ENCODE data around the gene PTH1R.

The PTH1R gene

DNA sequence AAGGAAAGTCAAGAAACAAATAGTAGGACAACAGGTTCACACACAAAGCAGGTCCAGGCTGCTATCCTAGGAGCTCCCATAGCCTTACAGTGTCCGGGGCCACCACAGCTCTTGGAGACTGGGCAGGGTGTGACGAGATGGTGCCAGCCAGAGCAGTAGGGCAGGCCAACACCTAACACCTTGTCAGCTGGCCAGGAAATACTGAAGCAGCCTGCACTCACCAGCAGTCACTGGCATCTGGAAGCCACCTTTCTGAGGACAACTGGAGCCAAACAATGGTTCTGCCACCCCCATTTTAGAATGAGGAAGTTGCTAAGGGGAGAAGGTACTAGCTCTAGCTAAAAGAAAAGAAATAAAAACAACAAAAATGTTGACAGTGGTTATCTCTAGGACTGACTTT lies 51.8 kb downstream of the PTH1R start:
- Histone ChIP-seq H3K4me1 (ENCODE audit: insufficient read depth, low read length) (peaks cover 9% of the 10 kb centered on the region; the same call in 1 of the 2 replicates), H3K79me2 (ENCODE audit: insufficient read depth, low read length) (peaks cover 90% of the 10 kb centered on the region), H3K9ac (ENCODE audit: low read depth, low read length) (no peak overlapping the region), H3K36me3 (ENCODE audit: insufficient read depth, low read length) (peaks cover 78% of the 10 kb centered on the region), H3K9me3 (ENCODE audit: insufficient read depth, low read length, severe bottlenecking) (no peaks in the 10 kb centered on the region), H3K4me3 (ENCODE audit: low read depth in 1 of 2, low read length in 2 of 2) (no peak overlapping the region), H4K20me1 (ENCODE audit: insufficient read depth, low read length) (peaks cover 83% of the 10 kb centered on the region), H2AFZ (ENCODE audit: low read depth, low read length) (no peak overlapping the region), H3K27ac (ENCODE audit: low read length) (no peak overlapping the region), H3K4me2 (ENCODE audit: insufficient read depth, low read length) (no peak overlapping the region), H3K27me3 (ENCODE audit: insufficient read depth, low read length, poor library complexity) (no peaks in the 10 kb centered on the region)
- no peak for TF ChIP-seq EZH2 (IDR thresholded peaks at IDR 0.05; ENCODE audit: borderline replicate concordance, low read depth, low read length, severe bottlenecking)
- TF ChIP-seq, protein P1, sequence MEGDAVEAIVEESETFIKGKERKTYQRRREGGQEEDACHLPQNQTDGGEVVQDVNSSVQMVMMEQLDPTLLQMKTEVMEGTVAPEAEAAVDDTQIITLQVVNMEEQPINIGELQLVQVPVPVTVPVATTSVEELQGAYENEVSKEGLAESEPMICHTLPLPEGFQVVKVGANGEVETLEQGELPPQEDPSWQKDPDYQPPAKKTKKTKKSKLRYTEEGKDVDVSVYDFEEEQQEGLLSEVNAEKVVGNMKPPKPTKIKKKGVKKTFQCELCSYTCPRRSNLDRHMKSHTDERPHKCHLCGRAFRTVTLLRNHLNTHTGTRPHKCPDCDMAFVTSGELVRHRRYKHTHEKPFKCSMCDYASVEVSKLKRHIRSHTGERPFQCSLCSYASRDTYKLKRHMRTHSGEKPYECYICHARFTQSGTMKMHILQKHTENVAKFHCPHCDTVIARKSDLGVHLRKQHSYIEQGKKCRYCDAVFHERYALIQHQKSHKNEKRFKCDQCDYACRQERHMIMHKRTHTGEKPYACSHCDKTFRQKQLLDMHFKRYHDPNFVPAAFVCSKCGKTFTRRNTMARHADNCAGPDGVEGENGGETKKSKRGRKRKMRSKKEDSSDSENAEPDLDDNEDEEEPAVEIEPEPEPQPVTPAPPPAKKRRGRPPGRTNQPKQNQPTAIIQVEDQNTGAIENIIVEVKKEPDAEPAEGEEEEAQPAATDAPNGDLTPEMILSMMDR (IDR thresholded peaks at IDR 0.05; ENCODE audit: borderline replicate concordance, extremely low read depth, low read length, poor library complexity, severe bottlenecking) = no peak
- ATAC-seq (ENCODE audit: insufficient read depth, low read depth) (no peak), DNase-seq (no peak)

DNA sequence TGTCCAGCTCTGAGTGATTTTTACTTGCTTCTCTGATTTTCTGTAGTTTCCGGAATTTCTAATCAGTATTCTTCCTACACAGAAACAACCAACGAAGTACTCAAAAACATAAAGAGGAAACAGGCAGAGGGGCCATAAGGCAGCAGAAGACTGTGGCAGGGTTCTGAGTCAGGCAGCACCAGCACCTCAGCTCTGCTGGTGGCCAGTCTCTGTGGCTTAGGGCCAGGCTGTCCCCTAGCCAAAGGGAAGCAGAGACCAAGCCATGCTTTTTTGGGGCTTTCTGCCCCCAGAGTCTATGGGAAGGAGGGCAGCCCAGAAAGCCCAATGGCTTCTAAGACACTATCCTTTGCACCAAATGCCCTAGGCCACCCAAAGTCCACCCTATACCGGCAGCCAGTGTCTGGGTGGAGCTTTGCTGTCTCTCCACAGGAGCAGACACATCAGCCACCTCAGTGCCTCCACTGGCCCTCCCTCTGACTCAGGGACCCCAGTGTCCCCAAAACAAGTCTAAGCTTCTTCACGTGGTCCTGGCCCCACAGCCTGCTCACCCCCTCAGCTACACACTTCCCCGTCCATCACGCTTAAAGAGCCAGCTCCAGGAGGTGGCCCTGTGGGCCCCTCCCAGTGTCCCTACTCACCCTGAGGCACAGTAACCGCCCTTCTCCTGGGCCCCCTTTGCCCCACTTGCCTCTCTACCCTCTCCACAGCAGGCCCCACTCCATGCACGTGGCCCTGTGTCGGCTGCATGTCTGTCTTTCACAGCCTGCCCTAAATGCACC lies 52.8 kb downstream of the PTH1R start:
- Histone ChIP-seq H4K20me1 (ENCODE audit: insufficient read depth, low read length) (peaks cover 86% of the 10 kb centered on the region), H3K4me1 (ENCODE audit: insufficient read depth, low read length) (peaks cover 9% of the 10 kb centered on the region; the same call in 1 of the 2 replicates), H3K9me3 (ENCODE audit: insufficient read depth, low read length, severe bottlenecking) (no peaks in the 10 kb centered on the region), H3K27me3 (ENCODE audit: insufficient read depth, low read length, poor library complexity) (no peaks in the 10 kb centered on the region), H2AFZ (ENCODE audit: low read depth, low read length) (no peak overlapping the region), H3K4me2 (ENCODE audit: insufficient read depth, low read length) (no peak overlapping the region), H3K36me3 (ENCODE audit: insufficient read depth, low read length) (peaks cover 77% of the 10 kb centered on the region), H3K4me3 (ENCODE audit: low read depth in 1 of 2, low read length in 2 of 2) (no peak overlapping the region), H3K27ac (ENCODE audit: low read length) (peak overlapping the region; percentile 44; the same call in 1 of the 2 replicates), H3K9ac (ENCODE audit: low read depth, low read length) (no peak overlapping the region), H3K79me2 (ENCODE audit: insufficient read depth, low read length) (peaks cover 95% of the 10 kb centered on the region)
- DNase-seq (no peak), ATAC-seq (ENCODE audit: insufficient read depth, low read depth) (no peak)
- TF ChIP-seq EZH2 (IDR thresholded peaks at IDR 0.05; ENCODE audit: borderline replicate concordance, low read depth, low read length, severe bottlenecking) = no peak
- TF ChIP-seq, protein P1 (IDR thresholded peaks at IDR 0.05; ENCODE audit: borderline replicate concordance, extremely low read depth, low read length, poor library complexity, severe bottlenecking) = no peak

DNA sequence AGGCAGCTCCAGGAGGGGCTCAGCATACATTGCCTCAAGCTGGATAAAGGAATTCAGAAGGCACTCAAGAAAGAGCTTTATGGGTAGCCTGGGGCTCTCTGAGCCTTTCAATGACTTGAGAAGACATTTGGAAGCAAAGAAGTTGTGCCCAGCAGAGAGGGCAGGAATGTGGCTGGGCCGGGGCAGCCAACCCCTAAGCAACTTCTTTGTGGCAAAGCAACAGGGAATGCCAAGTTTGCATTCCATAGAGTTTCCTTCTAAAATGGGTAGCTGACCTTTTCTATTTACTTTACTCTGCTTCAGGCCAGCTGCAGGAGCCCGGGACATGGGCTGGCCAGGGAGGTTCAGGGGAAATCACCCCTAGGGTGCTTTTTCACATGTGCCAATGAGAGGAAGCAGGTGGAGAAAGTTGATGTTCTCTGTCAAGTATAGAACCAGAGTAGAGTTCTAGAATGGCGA lies 53.5 kb downstream of the PTH1R start:
- TF ChIP-seq, protein P1 (IDR thresholded peaks at IDR 0.05; ENCODE audit: borderline replicate concordance, extremely low read depth, low read length, poor library complexity, severe bottlenecking) = no peak
- TF ChIP-seq EZH2 (IDR thresholded peaks at IDR 0.05; ENCODE audit: borderline replicate concordance, low read depth, low read length, severe bottlenecking) = no peak
- H3K4me1 ChIP-seq (ENCODE audit: insufficient read depth, low read length) = peaks cover 9% of the 10 kb centered on the region; the same call in 1 of the 2 replicates

More for the DNA sequence above, 53.5 kb downstream of the PTH1R start:
- no peak overlapping the region for H3K4me2 ChIP-seq (ENCODE audit: insufficient read depth, low read length)
- ATAC-seq (ENCODE audit: insufficient read depth, low read depth) (no peak), DNase-seq (no peak)
- peaks cover 77% of the 10 kb centered on the region for H3K36me3 ChIP-seq (ENCODE audit: insufficient read depth, low read length)
- H3K9me3 ChIP-seq (ENCODE audit: insufficient read depth, low read length, severe bottlenecking) = no peaks in the 10 kb centered on the region
- peak overlapping the region; percentile 42; the same call in 1 of the 2 replicates for H3K27ac ChIP-seq (ENCODE audit: low read length)
- no peak overlapping the region for H2AFZ ChIP-seq (ENCODE audit: low read depth, low read length)
- H3K27me3 ChIP-seq (ENCODE audit: insufficient read depth, low read length, poor library complexity) = no peaks in the 10 kb centered on the region
- H3K4me3 ChIP-seq (ENCODE audit: low read depth in 1 of 2, low read length in 2 of 2) = no peak overlapping the region
- H4K20me1 ChIP-seq (ENCODE audit: insufficient read depth, low read length) = peaks cover 85% of the 10 kb centered on the region
- no peak overlapping the region for H3K9ac ChIP-seq (ENCODE audit: low read depth, low read length)
- peaks cover 95% of the 10 kb centered on the region for H3K79me2 ChIP-seq (ENCODE audit: insufficient read depth, low read length)
